Activated CD8-positive, alpha-beta memory T cell treated with anti-CD3 and anti-CD28 coated beads for 36 hours (primary cell): ENCODE results near the gene CEBPB. TPM values are rescaled to one million over a fixed set of nuclear protein-coding genes. Genes with fewer than 3 reads are reported as not detected.

Source experiments
- CTCF ChIA-PET: fragments of 350-600 bp; sonication (Branson Sonifier 250); formaldehyde crosslinking; loops from one replicate; lab custom pipeline; 2021; ENCODE audit warnings: antibody characterized with exemption; lab: Charles Lee
- POLR2A ChIA-PET: fragments of 350-600 bp; sonication (Branson Sonifier 250); formaldehyde crosslinking; loops from one replicate; lab custom pipeline; 2021; ENCODE audit warnings: antibody characterized with exemption; lab: Charles Lee
- total RNA-seq, 2 experiments: library from RNA; stranded (reverse); gene quantifications; one replicate each; pipeline ENCODE4 v1.2.3, GENCODE V29; 2021

The CEBPB gene
- total RNA-seq, 2 experiments from 2014 or later, result 32.5 to 32.6 TPM

- ChIA-PET POLR2A (no interaction called here), CTCF (no interaction called here)
These were observed 28.4 kb downstream of the CEBPB start for GRCh38 chr20:50218987-50219435.

- POLR2A ChIA-PET, result no interaction called here
- CTCF ChIA-PET, result no interaction called here
These were observed 29.0 kb downstream of the CEBPB start for GRCh38 chr20:50219600-50219999.

GRCh38 chr20:50220093-50220893 lies 29.7 kb downstream of the CEBPB start:
- ChIA-PET POLR2A (no interaction called here), CTCF (interaction anchor here (1.3 kb wide), 1 partner anchor 9 kb away, joined by 3 read pairs; no protein-coding TSS in a partner anchor)

GRCh38 chr20:50220894-50221365 lies 30.3 kb downstream of the CEBPB start:
- POLR2A ChIA-PET, result no interaction called here
- CTCF ChIA-PET, result interaction anchor here (0.7 to 1.3 kb wide), 2 partner anchors 10 to 341 kb away, joined by 3 read pairs; no protein-coding TSS in a partner anchor

- ChIA-PET POLR2A (interaction anchor here (0.6 kb wide), 1 partner anchor 22 kb away, joined by 3 read pairs; no protein-coding TSS in a partner anchor), CTCF (interaction anchor here (0.7 to 1.3 kb wide), 2 partner anchors 11 to 341 kb away, joined by 3 read pairs; no protein-coding TSS in a partner anchor)
These were observed 31.1 kb downstream of the CEBPB start for GRCh38 chr20:50221501-50222308.

- ChIA-PET POLR2A (no interaction called here), CTCF (no interaction called here)
These were observed 31.8 kb downstream of the CEBPB start for GRCh38 chr20:50222309-50223038.

- CTCF ChIA-PET, result no interaction called here
- POLR2A ChIA-PET, result no interaction called here
These were observed 32.7 kb downstream of the CEBPB start for GRCh38 chr20:50223039-50224005.

- CTCF ChIA-PET, result no interaction called here
- POLR2A ChIA-PET, result no interaction called here
These were observed 33.4 kb downstream of the CEBPB start for GRCh38 chr20:50224052-50224451.

- POLR2A ChIA-PET, result no interaction called here
- CTCF ChIA-PET, result no interaction called here
These were observed 34.1 kb downstream of the CEBPB start for GRCh38 chr20:50224531-50225255.

GRCh38 chr20:50226093-50226974 lies 35.7 kb downstream of the CEBPB start:
- ChIA-PET CTCF (no interaction called here), POLR2A (no interaction called here)

- ChIA-PET POLR2A (no interaction called here), CTCF (interaction anchor here (0.6 kb wide), 1 partner anchor 796 kb away, joined by 5 read pairs; no protein-coding TSS in a partner anchor)
These were observed 36.9 kb downstream of the CEBPB start for GRCh38 chr20:50227506-50227905.

GRCh38 chr20:50229156-50229607 lies 38.6 kb downstream of the CEBPB start:
- CTCF ChIA-PET, result no interaction called here
- POLR2A ChIA-PET, result interaction anchor here (1.1 kb wide), 1 partner anchor 899 kb away, joined by 3 read pairs; no protein-coding TSS in a partner anchor

GRCh38 chr20:50230184-50230583 lies 39.6 kb downstream of the CEBPB start:
- ChIA-PET CTCF (interaction anchor here (0.9 kb wide), 1 partner anchor 25 kb away, joined by 3 read pairs; no protein-coding TSS in a partner anchor), POLR2A (interaction anchor here (0.6 kb wide), 1 partner anchor 14 kb away, joined by 5 read pairs; no protein-coding TSS in a partner anchor)

- CTCF ChIA-PET, result no interaction called here
- POLR2A ChIA-PET, result no interaction called here
These were observed 40.4 kb downstream of the CEBPB start for GRCh38 chr20:50230871-50231560.

GRCh38 chr20:50231854-50232253 lies 41.2 kb downstream of the CEBPB start:
- POLR2A ChIA-PET, result no interaction called here

More at GRCh38 chr20:50231854-50232253, 41.2 kb downstream of the CEBPB start:
- CTCF ChIA-PET, result no interaction called here
